GM18868 (cell line): Measurements from ENCODE around the gene PIM3.

Experiments
- ATAC-seq: cut with Tn5 transposase; IDR thresholded peaks from one replicate; pipeline ENCODE4 v1.9.1; 2021; ENCODE audit warnings: mild to moderate bottlenecking, moderate library complexity; ENCODE audit not compliant: unreplicated experiment

Gene PIM3

GRCh38 chr22:49927483-49928184 lies 32.9 kb upstream of the PIM3 start:
- ATAC-seq: no peak

- ATAC-seq: no peak
Observed at GRCh38 chr22:49928185-49928495, 32.4 kb upstream of the PIM3 start.

DNA sequence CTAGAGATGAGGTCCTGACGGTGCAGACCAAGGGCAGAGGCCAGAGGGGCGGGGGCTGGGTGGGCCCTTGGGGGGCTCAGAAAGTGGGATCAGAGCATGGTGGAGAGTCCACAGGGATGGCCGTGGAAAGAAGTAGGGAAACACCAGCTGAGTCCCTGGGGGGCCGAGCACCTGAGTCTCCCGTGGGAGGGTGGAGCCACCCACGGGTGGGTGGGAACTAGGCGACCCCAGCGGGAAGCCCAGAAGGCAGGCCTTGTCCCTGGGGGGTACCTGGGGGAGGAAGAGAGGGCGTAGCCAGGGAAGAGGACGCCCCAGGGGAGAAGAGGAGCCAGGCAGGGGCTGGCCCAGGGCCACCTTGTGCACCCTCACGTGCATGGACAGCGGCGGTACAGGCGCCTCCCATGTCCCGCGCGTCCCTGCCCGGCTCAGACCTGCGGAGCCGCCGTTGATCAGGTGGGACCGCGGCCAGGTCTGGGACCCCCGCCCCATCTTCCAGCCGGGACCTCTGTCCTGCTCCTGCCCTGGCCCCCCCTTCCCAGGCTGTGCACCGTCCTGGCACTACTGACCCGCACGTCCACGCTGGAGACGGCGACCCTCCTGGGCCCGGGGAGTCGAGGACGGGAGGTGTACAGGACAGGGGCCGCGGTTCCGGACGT lies 31.9 kb upstream of the PIM3 start:
- ATAC-seq: no peak

DNA sequence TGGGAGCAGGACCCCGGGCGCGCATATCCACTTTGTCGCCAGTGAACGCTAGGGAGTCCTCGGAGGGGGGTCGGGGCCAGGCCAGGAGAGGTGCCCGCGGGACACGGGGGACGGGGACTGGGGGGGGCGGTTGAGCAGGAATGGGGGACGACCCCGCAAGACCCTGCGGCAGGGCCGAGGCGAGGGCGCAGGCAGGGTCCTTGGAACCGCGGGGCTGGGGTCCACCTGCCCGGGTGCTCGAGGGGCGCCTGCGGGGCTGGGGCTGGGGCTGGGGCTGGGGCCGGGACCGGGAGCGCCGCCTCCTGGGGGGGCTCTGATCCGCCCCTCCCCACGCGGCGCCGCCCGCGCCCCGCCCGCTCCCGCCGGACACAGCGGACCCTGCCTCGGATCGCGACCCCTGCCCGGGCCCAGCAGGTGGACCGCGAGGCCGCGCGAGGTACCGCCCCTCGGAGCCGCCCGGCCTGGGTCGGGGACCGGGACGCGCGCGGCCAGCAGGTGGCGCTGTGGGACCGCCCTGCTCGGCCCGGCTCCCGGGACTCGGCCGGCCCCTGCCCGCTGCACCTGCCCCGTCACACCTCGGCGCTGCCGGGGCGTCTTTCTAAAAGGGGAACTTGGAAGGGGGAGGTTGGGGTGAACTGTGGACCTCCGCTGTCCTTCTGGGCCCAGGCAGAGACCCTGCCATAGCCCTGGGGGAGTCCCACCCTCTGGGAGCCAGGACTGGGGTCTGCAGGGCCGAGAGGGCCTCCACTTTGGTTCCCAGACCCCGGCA lies 31.2 kb upstream of the PIM3 start:
- ATAC-seq: no peak

GRCh38 chr22:49929994-49930575 lies 30.5 kb upstream of the PIM3 start:
- no peak for ATAC-seq

DNA sequence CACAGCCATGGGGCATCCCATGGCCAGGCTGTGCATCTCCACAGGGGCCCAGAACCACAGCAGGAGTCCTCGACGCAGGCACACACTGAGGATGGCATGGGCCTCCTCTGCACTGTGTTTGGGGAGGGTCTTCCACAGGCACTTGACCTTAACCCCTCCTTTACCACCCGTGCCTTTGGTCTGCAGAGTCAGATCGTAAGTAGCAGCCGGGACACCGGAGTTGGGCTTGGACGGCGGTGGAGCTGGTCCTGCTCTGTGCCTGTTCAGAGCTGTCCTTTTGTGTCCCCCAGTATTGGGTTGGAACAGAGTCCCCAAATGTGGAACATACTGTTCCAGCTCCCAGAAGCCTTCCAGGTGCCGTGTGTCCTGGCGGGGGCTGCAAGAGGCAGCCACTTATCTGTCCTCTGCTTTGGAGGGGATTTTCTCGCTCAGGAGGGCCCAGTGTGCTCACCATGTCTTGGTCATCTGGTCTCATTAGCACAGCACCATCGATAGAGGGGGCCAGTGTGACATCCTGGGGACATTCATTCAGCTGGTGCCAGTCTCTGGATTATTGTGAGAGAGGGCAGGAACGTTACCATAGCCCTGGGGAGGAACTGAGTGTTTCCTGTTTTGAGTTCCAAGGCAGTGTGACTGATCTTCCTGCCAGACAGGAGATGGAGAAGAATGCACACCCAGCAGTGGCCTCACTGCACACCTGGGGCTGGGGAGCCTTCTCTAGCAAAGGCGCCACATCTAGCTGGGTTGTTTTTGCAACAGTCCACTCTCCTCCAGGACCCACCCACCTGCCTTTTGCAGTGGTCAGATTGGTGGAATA lies 29.8 kb upstream of the PIM3 start:
- peak; percentile 49 for ATAC-seq

- no peak for ATAC-seq
Observed at GRCh38 chr22:49933236-49934159, 27.1 kb upstream of the PIM3 start.

DNA sequence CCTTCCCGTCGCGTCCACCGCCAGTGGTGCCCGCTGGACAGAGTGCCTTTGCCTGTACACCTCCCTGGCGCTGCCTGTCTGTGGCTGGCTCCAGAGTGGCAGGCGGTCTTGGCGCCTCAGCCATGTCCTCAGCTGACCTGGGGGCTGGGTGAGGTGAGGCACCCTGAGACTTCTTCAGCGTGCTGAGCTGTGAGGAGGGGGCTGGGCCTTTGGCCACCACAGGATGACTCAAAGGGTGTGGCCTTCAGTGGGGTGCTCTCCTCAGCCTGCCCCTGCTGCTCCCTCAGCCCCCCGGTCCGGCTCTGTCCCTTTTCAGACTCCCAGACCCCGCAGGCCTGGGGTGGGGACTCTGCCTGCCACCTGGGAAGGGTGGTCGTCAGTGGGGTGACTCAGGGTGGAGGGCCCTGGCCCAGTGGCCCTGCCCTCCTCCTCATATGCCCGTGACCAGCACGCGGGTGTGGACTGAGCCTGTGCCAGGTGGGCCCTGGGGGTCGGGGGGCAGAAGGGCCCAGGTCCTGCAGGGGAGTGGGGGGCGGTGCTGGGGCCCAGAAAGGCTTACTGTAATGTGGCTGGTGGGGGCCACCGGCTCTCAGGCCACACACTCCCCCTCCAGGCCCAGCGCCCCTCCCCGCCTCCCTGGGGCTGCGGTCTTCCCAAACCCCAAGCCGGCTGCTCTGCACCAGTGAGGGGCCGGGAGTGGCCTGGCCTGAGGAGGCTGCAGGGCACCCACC lies 26.2 kb upstream of the PIM3 start:
- ATAC-seq: no peak

- no peak for ATAC-seq
Observed at GRCh38 chr22:49934891-49935557, 25.5 kb upstream of the PIM3 start.

GRCh38 chr22:49935561-49935960 lies 25.0 kb upstream of the PIM3 start:
- no peak for ATAC-seq

- peak; percentile 67 for ATAC-seq
Observed at GRCh38 chr22:49936018-49936972, 24.3 kb upstream of the PIM3 start.

DNA sequence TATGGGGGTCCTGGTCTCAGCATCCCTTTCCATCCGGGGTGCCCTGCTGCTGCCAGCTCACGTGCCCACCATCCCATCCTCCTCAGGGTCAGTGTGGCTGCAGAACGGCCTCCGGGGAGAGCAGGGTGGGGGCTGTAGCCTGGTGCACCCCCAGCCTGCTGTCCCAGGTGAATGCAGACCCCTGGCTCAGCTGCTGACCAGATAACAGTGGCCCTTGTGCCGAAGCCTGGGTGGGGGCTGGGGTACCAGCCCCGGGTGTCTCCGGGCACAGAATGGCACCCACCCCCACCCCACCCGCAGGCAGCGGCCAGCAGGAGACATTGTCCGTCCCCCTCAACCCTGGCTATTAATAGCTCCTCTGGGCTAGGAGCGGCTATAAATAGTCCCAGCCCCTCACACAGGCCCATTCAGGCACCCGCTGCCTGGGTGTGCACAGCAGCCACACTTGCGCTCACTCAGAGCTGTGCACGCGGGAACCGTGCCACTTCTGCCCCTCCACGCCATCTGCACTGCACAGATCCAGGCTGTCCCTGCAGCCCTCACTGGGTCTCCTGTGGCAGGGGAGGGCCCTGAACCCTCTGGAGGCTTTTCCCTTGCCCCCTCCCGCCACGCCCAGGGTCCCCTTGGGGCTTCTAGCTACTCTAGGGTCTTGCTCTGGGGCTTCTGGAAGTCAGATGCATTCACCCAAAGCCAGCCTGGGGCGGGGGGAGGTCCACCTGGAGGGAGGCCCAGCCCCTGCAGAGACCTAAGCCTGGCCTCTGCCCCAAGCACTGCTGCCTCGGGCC lies 23.4 kb upstream of the PIM3 start:
- no peak for ATAC-seq

GRCh38 chr22:49937758-49938564 lies 22.6 kb upstream of the PIM3 start:
- no peak for ATAC-seq

- no peak for ATAC-seq
Observed at GRCh38 chr22:49938565-49939136, 21.9 kb upstream of the PIM3 start.

DNA sequence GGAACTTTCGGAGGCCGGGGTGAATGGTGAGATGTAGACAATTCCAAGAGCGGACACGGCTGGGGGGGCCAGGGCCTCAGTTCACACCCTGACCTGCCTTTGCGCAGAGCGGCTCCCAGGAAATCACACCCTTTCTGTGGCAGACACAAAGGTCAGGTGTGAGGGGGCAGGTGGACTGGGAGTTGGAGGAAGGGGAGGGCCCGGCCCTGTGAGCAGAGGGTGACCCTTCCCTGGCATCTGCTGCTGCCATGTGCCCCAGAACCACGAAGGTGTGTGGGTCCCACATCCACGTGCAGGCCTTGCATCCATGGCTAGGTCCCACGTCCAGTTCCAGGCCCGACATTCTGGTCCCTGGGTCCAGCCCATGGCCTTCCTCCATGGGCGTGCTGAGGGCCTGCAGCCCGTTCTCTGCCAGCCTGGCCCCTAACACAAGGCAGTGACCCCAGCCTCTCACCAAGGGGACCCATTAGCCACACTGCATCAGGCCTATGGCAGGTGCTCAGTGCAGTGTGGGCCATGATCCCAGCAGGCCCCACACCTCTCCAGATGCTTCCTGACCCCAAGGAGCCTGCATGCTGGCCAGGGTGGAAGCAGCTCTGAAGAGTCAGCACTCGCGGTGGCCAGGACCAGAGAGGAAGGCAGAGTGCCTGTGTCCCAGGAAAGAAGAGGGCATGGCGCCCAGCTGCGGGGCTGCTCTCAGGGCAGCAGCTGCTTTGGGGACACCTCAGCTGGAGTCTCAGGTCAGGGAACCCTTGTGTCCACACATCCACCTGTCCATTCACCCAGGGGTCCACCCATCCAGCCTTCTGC lies 18.9 kb upstream of the PIM3 start:
- no peak for ATAC-seq
